Calu3 (cell line): ENCODE data around the gene SAMD4B. TPM values are rescaled to one million over a fixed set of nuclear protein-coding genes. Genes with fewer than 3 reads are reported as not detected.

ENCODE experiments used
- BruUV-seq: library from RNA; stranded (reverse); fragments of 400-500 nt; replicated peaks from 2 replicates; lab custom pipeline; 2021; lab: Mats Ljungman, UMichigan
- CTCF ChIA-PET: fragments of 300-600 bp; sonication (Branson Sonifier 250); formaldehyde crosslinking; loops from one replicate; lab custom pipeline; 2022; ENCODE audit warnings: antibody characterized with exemption; lab: Charles Lee
- DNase-seq: peaks from one replicate; pipeline ENCODE4 v3.0.0; 2022
- H3K27ac Mint-ChIP-seq: one replicate; pipeline ENCODE4 v1.8.0; 2022; ENCODE audit warnings: mixed read lengths; ENCODE audit not compliant: unreplicated experiment
- H3K27me3 Mint-ChIP-seq: one replicate; pipeline ENCODE4 v1.8.0; 2022; ENCODE audit warnings: mixed read lengths; ENCODE audit not compliant: unreplicated experiment
- H3K36me3 Mint-ChIP-seq: one replicate; pipeline ENCODE4 v1.8.0; 2022; ENCODE audit warnings: mild to moderate bottlenecking, moderate library complexity, mixed read lengths; ENCODE audit not compliant: insufficient read depth, unreplicated experiment
- H3K4me1 Mint-ChIP-seq: one replicate; pipeline ENCODE4 v1.8.0; 2022; ENCODE audit warnings: mild to moderate bottlenecking, low read depth, mixed read lengths; ENCODE audit not compliant: unreplicated experiment
- H3K4me3 Mint-ChIP-seq: one replicate; pipeline ENCODE4 v1.8.0; 2022; ENCODE audit warnings: mild to moderate bottlenecking, low read depth, moderate library complexity, mixed read lengths; ENCODE audit not compliant: unreplicated experiment
- H3K9me3 Mint-ChIP-seq: one replicate; pipeline ENCODE4 v1.8.0; 2022; ENCODE audit warnings: low read depth, mixed read lengths; ENCODE audit not compliant: unreplicated experiment
- CTCF ChIP-seq: fragments of 200-600 bp; IDR thresholded peaks from one replicate; pipeline ENCODE4 v1.8.0; 2022; ENCODE audit warnings: antibody characterized with exemption; ENCODE audit not compliant: unreplicated experiment
- intact Hi-C: fragments of 100-400 bp; cut with micrococcal nuclease; formaldehyde crosslinking; loops from one replicate; pipeline ENCODE4 v1.10.0; 2022; ENCODE audit not compliant: unreplicated experiment
- total RNA-seq: library from RNA; stranded (reverse); gene quantifications from 2 replicates; pipeline ENCODE4 v1.2.3, GENCODE V29; 2022

Gene SAMD4B
- total RNA-seq, 1 experiment from 2014 or later: 214 TPM

- Mint-ChIP-seq H3K4me1 (peaks cover 13% of the 10 kb centered on the region), H3K36me3 (peaks cover 63% of the 10 kb centered on the region), H3K9me3 (no peaks in the 10 kb centered on the region), H3K27me3 (no peaks in the 10 kb centered on the region), H3K4me3 (no peak overlapping the region), H3K27ac (no peak overlapping the region)
- no peak for DNase-seq
- CTCF ChIA-PET: interaction anchor here (0.6 to 1.4 kb wide), 4 partner anchors 13 to 35 kb away, joined by 3 read pairs; no protein-coding TSS in a partner anchor
- intact Hi-C loops: no loop called here
- no TSS peak for BruUV-seq
- TF ChIP-seq CTCF: no peak
These were observed 20.7 kb downstream of the SAMD4B start for GRCh38 chr19:39362682-39363657.

GRCh38 chr19:39363901-39364457 is 21.8 kb downstream of the SAMD4B start:
- no peak overlapping the region for H3K27ac Mint-ChIP-seq
- intact Hi-C loops: no loop called here
- CTCF ChIA-PET: no interaction called here
- H3K36me3 Mint-ChIP-seq: peaks cover 55% of the 10 kb centered on the region
- DNase-seq: no peak
- no TSS peak for BruUV-seq
- no peaks in the 10 kb centered on the region for H3K9me3 Mint-ChIP-seq
- H3K27me3 Mint-ChIP-seq: no peaks in the 10 kb centered on the region
- H3K4me3 Mint-ChIP-seq: no peak overlapping the region
- TF ChIP-seq CTCF: no peak
- H3K4me1 Mint-ChIP-seq: peaks cover 13% of the 10 kb centered on the region

- Mint-ChIP-seq H3K27ac (no peak overlapping the region), H3K4me3 (no peak overlapping the region), H3K36me3 (peaks cover 51% of the 10 kb centered on the region), H3K9me3 (no peaks in the 10 kb centered on the region), H3K4me1 (peaks cover 13% of the 10 kb centered on the region), H3K27me3 (no peaks in the 10 kb centered on the region)
- intact Hi-C loops: no loop called here
- DNase-seq: no peak
- CTCF ChIA-PET: no interaction called here
- no peak for TF ChIP-seq CTCF
- no TSS peak for BruUV-seq
These were observed 23.3 kb downstream of the SAMD4B start for GRCh38 chr19:39365531-39365930.

GRCh38 chr19:39369200-39369599 is 27.0 kb downstream of the SAMD4B start:
- TF ChIP-seq CTCF: no peak
- H3K27me3 Mint-ChIP-seq: no peaks in the 10 kb centered on the region
- H3K4me3 Mint-ChIP-seq: no peak overlapping the region
- intact Hi-C loops: no loop called here
- DNase-seq: no peak
- no peaks in the 10 kb centered on the region for H3K4me1 Mint-ChIP-seq
- H3K36me3 Mint-ChIP-seq: peaks cover 54% of the 10 kb centered on the region
- no peak overlapping the region for H3K27ac Mint-ChIP-seq
- no TSS peak for BruUV-seq
- no peaks in the 10 kb centered on the region for H3K9me3 Mint-ChIP-seq
- CTCF ChIA-PET: no interaction called here
